Kasumi-1 (cell line): ENCODE data around the gene FGD4.

ENCODE experiments used
- DNase-seq, 2 experiments: peaks; one replicate each; lab custom pipeline; 2025; lab: John Stamatoyannopoulos, UW

FGD4 gene

DNA sequence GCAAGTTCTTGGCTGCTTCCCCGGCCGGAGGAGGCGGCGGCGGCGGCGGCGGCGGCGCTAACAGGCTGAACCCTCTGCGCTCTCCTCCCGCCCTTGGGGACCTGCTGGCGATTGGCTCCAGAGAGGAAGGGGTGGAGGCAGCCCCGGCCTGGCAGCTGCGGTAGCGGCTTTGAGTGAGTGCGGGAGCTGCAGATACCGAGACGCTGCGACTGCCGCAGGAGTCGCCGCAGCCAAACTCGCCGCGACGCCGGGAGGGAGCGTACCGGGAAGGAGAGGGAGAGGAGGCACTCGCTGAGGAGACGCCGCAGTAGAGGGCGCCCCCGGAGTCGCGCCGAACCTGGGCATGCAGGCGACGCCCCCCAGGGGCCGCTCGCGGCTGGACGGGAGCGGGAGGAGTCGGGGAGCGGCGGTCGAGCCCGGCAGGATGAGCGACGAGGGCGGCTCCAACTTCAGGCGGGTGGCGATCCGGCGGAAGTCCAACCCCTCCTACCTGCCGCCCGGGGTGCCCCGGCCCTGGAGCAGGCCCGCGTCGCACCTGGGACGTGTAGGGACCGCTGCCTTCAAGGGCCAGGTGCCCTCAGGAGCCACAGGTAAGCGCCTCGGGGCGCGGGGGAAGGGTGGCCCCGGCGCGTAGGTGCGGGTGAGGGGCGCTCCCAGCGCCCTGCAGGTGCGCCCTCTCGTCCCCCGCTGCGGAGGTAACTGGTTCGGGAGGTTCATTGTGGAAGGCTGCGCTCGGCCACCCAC lies at the start of gene FGD4:
Gene FGD4, plus strand, starts transcription at position 189 of the 744 bp plus-strand sequence.
- DNase-seq: peak; percentile 75 to 82

DNA sequence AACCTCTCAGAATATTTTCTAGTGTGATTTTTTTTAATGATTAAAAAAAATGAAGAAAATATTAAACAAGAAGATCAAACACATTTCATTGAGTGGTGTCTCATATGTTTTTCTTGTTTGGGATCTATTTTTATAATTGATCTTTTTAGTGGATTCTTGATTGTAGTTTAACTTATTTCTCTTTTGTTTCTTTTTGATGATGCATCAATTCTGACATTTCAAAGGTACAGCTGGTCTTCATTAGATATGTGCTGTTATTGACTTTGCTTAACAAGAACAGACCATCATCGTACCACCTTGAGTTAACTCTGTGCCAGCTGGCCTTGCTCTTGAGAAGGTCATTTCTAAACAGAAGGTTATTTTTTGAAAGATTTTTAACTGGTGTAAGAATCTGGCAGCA lies 45.8 kb upstream of the FGD4 start:
- DNase-seq: no peak

DNA sequence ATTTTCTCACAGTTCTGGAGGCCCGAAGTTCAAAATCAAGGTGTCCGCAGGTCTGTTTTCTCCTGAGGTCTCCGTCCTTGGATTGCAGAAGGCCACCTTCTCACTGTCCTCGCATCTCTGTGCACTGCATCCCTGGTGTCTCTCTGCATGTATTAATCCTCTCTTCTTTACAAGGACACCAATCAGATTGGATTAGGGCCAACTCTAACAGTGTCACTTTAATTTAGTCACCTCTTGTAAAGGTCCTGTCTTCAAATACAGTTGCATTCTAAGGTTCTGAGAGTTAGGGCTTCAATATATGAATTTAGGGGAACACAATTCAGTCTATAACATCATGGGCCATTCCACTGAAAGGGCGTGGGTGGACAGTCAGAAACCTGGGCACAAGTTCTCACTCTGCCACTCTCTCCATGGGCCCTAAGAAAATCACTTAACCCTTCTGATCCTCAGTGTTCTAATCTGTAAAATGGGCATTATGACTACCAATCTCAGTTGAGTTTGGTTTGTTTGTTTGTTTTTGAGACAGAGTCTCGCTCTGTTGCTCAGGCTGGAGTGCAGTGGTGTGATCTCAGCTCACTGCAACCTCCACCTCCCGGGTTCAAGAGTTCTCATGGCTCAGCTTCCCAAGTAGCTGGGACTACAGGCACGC lies 41.6 kb upstream of the FGD4 start:
- DNase-seq: no peak

DNA sequence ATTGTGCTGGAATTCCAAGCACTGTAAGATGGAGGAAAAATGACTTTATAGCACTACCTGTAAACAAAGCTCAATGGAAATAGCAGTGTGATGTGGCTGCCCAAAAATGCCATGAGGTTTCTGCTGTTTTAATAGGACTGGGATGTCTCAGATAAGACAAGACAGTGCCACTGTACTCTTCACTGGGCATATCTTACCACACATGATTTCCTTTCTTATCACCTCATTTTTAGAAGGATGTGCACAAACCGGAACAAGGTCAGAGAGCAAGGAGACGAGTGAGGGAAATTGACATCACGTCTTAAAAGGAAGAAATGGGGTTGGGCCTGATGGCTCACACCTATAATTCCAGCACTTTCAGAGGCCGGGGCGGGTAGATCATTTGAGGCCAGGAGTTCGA lies 38.4 kb upstream of the FGD4 start:
- no peak for DNase-seq

DNA sequence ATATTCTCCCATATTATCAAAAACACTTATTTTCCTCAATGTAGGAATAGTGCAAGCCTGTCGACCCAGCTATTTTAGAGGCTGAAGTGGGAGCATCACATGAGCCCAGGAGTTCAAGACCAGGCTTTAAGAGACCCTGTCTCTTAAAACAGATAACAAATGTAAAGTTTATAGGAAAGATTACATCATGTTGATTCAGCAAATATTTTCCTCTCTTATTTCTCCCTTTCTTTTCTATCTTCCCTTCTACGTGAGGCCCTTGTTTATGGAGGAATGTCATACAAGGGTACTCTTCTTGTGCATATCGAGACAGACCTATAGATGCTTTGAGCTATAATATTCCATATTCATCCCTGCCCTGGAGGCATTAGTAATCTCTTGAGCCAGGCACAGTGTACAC lies 36.5 kb upstream of the FGD4 start:
- DNase-seq: no peak

DNA sequence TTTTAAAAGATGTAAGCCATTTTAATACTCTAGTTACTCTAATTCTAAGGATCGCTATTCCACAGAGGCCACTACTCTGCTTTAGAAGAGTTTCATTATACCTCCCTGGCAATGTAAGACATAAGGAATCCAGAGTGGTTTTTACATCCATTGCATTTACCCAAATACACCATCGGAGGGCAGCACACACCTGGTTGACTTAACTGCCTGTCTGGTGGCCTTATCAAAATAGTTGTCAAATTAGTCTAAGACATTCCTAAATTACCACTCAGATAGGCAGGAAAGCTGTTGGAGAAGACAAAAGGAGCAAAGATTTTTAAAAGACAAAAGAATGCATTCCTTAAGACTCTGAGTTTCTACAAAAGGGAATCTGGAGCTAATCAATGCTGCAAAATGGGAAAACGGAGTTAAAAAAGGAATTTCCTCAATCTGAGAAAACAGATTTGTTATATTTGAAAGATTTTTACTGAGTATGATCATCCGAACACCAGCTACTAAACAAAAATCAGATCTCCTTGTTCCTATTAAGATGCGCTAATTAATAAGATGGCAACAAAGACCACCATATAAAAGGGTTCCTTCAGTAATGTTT lies 33.8 kb upstream of the FGD4 start:
- peak; percentile 49 to 52 for DNase-seq

DNA sequence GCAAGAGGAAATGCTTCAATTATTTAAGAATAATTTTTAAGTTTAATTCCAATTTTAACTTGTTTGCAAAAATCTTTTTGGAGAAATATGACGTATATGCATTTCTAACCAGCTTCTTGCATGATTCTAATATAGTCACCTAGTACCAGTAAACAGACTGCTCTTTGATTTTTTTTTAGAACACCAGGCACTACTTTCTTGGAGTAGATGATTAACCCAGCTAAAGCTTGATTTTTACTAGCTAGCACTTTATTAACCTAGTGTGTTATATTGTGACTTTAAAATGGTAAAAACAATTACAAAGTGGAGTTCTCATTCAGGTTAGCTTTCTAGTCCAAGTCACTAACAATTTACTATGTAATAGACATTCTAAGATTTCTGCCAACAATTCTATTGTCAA lies 32.6 kb upstream of the FGD4 start:
- DNase-seq: no peak

DNA sequence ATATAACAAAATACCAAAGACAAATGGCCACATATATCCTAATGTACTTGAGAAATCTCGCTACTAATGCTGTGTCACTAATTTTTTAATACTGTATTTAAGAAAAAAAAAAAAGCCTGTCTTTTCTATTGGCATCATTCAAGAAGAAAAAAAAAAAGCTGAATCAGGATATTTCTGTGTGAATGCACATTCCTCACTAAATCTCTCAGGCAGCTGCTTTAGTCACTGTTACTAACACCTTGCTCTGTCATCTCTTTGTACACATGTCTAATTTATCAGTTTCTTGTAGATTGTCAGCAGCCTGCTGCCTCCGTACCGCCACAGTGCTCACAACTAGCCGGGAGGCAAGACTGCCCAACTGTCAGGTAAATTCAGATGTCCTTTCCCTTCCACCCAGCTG lies 32.0 kb upstream of the FGD4 start:
- no peak for DNase-seq

DNA sequence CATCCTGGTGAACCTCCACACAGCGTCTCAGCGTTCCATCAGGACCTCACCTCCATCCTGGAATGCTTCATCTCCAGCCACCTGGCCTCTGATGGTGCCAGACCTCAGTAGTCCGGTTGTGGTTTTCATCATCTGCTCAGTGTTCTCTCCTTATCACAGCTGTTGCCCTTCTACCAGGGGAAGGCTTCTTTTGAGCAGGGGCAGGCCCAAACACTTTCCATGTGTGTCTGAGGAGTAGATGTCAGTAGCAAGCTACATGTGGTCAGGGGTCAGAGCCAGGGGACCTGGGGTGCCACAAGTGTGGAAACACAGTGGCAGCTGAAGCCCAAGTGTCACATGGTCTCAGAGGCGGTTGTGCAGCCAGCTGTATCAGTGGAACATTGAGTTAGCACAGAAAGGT lies 30.2 kb upstream of the FGD4 start:
- DNase-seq: no peak

DNA sequence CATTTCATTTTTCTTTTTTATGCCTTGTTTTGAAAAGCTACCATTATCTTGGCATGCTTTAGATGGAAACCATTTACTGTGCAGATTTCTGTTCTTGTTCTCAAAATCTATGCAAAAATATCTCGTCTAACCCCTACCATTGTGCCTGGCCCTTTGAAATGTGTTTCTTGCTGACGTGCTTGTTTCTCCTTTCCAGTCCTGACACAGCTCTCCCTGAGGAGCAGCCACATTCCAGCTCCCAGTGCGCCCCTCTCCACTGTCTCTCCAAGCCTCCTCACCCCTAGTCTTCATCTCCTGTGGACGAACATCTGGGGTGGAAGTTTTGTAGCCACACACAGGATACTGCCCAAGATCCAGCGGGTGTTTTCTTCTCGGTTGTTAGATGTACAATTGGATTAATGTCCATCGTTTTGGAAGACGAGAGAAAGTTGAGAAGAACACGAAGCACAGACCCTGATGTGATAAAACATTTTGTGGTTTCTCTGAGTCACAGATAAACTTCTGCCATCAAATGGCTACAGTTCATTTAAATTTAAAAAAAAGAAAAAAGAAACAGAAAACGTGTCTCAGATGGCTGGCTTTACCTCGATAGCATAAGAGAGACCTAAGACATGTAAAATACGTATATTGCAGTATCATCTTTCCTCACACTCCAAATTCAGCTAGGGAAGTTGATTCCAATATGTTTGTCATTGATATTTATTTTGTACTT lies 21.9 kb upstream of the FGD4 start:
- no peak for DNase-seq

DNA sequence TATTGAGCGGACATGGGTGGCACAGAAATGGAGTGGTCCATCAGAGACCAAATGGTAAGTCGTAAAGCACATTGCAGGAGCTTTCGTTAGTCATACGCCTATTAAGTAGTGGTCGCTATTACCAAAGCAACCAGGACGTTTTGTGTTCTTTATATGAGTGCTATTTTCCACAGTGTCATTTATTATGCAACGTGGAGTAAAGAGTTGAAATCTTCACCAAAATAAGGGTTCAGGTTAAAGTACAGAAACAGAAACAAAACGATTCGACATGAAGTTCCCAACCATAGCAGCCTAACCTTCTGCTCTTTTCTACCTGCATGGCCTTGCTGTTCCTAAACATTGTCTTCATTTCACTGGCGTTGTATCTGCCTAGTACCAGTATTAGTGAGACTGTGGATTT lies 20.1 kb upstream of the FGD4 start:
- DNase-seq: no peak

DNA sequence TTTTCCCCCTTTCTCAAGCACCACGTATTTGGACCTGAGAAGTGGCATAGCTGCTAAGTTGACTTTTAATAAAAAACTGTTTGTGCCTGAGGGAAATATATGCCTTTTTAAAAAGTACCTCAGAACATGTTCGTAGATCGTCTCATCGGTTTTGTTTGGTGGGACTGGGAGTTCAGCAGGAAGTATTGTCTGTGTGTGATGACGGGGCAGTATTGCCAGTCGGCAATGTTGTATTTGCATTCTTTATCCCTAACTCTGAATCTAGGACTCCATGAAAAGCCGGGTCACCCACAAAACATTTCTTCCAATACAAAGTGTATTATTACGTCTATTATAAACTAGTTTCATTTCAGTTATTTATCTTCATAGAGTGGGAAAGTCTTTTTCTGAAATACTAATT lies 19.7 kb upstream of the FGD4 start:
- no peak for DNase-seq

DNA sequence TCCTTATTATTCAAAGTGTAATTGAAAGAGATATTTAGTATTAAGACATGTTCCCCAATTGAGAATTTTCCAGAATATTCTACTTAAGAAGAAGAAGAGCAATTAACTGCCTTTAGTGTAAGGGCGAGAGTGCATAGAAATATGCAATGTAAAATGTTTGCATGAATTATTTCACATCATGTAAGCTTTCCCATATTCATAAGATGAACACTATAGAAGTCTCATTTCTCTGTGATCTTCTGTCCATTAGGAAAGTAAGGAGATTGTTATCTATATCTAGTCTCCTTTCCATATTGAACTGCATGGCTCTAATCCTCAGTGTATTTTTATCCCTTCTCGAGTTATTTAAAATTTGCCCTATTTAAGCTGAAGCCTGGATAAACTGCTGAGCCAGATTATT lies 17.1 kb upstream of the FGD4 start:
- DNase-seq: no peak

DNA sequence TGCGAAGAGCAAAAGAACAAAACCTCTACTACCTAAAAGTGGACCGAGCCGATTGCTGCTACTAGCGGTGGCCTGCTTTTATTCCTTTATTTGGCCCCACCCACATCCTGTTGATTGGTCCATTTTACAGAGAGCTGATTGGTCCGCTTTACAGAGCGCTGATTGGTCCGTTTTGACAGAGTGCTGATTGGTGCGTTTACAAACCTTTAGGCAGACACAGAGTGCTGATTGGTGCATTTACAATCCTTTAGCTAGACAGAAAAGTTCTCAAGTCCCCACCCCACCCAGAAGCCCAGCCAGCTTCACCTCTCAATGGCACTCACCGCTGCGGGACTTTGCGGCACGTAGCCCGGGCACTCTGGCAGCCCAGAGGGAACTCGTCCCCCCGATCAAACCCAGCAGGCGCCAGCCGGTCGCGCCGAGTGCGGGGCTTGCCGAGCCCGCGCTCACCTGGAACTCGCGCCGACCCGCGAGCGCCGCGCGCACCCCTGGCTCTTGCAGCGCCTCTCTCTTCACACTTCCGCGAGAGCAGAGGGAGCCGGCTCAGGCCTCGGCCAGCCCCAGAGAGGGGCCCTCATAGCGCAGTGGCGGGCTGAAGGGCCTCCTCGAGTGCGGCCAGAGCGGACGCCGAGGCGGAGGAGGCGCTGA lies 8.7 kb upstream of the FGD4 start:
- DNase-seq: no peak

DNA sequence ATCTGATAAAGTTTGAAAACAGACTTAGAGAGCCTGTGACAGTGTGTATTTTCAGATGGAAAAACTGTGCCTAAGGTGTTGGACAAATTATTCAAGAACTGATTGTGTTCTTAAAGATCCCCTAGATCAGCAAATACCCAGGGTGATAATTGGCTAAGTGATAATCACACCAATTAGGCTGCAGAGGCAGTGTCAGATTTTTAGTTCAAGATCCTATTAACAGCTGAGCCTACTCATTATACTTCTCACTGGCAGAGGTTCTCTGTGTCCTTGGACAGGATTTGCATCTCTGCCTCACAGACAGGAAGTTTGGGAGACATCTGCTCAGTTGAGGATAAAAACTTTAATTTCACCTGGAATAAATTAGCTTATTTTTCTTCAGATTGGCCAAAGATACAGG lies 4.3 kb upstream of the FGD4 start:
- no peak for DNase-seq

DNA sequence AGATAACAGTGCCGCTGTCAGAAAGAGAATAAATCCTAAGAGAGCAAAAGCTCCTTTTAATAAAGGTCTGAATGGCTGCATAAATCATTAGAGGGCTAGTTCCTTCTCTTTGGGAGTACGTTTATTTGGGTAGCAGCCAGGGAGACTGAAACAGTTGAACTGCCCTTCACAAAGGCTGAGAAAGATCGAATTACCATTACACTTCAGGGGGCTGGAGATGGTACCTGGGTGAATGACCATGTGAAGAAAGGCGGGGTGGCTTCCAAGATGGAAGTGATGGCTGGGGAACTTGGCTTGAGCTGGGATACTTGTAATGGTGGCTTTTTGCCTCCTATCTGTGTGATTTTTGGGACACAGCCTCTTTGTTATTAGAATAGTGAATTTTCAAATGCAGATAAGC lies 1.7 kb upstream of the FGD4 start:
- DNase-seq: no peak

DNA sequence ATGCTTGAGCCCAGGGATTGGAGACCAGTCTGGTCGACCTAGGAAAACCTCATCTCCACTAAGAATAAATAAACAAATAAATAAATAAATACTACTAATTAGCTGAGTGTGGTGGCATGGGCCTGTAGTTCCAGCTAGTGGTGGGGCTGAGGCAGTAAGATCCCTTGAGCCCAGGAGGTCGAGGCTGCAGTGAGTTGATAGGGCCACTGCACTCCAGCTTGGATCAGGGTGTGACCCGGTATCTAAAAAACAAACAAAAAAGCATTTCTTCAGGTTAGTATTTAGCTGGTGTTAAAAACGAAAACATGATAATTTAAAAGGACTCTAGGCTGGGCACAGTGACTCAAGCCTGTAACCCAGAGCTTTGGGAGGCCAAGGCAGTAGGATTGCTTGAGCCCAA lies 1.2 kb upstream of the FGD4 start:
- no peak for DNase-seq

DNA sequence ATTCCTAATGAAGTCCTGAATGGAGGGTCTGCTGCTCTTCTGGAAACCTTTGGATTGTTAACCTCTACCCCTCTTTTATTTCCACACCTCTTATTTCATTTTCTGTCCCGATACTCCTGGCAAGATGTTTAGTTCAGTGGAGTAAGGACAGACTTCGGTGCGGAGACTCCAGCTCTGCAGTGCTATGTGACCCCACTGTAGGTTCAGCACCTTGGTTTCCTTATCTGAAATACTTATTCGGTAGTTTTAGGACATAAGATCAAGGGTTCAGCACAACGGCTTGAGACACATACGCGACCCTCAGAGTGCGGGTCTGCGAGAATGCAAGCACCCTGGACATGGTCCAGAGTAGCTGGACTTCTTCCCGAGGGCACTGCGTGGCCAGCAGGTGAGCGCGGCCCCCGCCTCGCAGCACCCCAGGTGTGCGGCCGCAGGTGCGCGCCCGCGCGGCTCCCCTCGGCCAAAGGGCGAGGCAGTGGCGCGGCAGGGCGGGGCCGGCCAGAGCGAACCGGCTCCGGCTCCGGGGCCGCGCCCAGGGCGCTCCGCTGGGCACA lies 465 bp upstream of the FGD4 start:
- no peak for DNase-seq

DNA sequence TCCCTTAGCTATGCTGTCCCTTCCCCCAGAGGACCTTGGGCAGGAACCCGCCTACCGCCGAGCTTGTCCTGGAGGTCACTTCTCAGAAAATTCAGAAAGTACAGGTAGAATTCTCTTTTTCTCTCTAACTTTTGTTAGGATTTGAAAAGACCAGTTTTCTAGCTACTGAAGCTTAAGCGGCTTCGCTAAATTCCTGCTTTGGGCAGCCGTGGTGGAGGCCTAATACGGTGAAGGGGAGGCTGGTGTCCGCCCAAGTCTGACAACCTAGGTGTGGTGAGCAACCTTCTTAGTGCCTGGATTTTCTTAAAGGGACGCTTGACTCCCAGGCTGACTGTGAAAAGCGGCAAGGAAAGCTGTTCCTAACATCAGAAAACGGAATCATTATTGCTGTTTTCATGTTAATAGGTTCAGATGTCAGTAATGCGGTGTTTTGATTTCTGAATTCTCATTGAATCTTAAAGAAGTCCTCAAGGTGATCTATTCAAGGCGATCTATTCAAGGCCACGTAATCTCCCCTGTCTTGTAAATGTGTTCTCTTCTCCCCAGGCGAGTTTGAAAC lies 835 bp downstream of the FGD4 start:
- no peak for DNase-seq

DNA sequence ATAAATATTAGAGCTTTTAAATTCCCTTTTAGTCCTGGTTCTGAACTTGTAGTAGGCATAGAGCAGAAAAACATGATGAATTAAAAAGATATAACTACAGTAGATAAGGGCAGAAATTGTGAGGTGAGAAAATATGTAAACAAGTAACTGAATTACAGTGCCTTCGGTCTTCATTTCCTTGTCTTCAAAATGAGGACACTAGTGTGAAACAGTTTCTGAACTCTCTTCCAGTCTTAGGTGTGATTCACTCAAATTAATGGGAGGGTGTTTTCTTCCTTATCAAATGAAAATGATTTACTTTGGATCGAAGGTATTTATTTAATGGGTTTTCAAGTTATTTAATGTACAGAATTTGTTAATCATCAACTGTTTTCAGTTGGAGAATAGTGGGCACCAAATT lies 1.5 kb downstream of the FGD4 start:
- DNase-seq: no peak

DNA sequence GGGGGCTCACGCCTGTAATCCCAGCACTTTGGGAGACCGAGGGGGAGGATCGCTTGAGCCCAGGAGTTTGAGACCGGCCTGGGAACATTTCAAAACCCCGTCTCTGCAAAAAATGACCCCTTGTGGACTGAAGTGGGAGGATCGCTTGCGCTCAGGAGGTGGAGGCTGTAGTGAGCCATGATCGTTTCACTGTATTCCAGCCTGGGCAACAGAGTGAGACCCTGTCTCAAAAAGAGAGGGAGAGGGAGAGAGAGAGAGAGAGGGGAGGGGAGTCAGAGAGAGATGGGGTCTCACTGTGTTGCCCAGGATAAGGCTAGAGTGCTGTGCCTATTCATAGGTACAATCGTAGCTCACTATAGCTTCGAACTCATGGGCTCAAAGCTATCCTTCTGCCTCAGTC lies 2.8 kb downstream of the FGD4 start:
- DNase-seq: no peak

DNA sequence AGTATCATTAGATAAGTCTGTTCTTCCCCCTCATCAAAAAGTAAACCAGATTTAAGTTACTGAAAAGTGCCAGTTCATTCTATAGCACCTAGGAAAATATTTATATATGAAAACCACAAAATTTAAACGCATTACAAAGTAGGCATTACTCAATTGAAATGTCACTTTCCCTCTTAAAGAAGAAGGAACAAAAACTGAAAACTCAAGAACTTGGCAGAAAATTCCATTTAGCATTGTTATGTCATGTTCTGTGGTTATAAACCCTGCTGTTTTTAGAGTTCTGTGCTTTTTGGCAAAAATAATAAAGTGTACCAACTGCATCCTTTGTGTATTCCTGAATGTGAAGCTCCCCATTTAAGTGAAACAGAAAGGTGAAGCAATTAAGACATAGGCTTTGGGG lies 3.6 kb downstream of the FGD4 start:
- no peak for DNase-seq
